Measurements from ENCODE around the gene AXDND1. TPM values are rescaled to one million over a fixed set of nuclear protein-coding genes. Genes with fewer than 3 reads are reported as not detected.

Gene AXDND1
- polyA plus RNA-seq, 1 of the 3 experiments (the other 2 are of a cell fraction) = 0.16 TPM

DNA sequence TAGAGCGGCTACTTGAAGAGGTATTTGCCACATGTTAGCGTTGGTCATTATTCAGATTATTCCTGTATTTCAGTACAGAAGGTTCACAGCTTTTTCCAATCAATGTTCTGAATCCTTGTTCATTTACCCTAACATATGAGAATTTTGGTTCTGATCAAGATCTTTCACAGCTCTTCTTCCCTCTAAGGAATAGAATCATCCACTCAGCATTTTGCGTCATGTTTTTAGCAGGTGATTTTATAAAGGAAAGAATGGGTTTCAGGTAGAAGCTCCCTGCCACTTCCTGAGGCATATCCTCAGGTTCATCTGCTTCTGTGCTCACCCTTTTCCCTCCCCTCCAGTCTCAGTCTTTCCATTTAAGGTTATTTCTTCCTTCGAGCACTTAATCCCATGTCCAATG is 143.6 kb downstream of the AXDND1 start:
- Histone ChIP-seq H2AFZ (ENCODE audit: low read depth) (peak overlapping the region; percentile 46; the same call in 1 of the 2 replicates), H3K4me3 (ENCODE audit: low read depth in 2 of 2, low read length in 1 of 2) (no peak overlapping the region), H4K20me1 (ENCODE audit: insufficient read depth) (no peaks in the 10 kb centered on the region), H3K4me1 (ENCODE audit: control insufficient read depth in 1 of 2, insufficient read depth in 2 of 2, low read depth in 1 of 2, low read length in 1 of 2) (no peaks in the 10 kb centered on the region), H3K27me3 (ENCODE audit: insufficient read depth) (no peaks in the 10 kb centered on the region), H3K9me3 (no peaks in the 10 kb centered on the region), H3K79me2 (ENCODE audit: insufficient read depth) (no peaks in the 10 kb centered on the region), H3K9ac (no peak overlapping the region), H3K9me2 (no peaks in the 10 kb centered on the region), H3K4me2 (no peak overlapping the region), H3K36me3 (replicated peaks in 1 of 2; ENCODE audit: control insufficient read depth in 1 of 2, insufficient read depth in 2 of 2, low read length in 1 of 2) (no peaks in the 10 kb centered on the region), H3F3A (replicated peaks; ENCODE audit: insufficient read depth) (no peaks in the 10 kb centered on the region), H3K27ac (ENCODE audit: low read depth in 2 of 2, low read length in 1 of 2) (no peak overlapping the region)
- no peak for DNase-seq
- CTCF ChIA-PET = no interaction called here
- no peak for TF ChIP-seq MEF2A (IDR thresholded peaks at IDR 0.05; ENCODE audit: borderline replicate concordance, low read depth)
- no peak for TF ChIP-seq GATA2 (CRISPR knock-in tag; IDR thresholded peaks at IDR 0.05)
- no peak for TF ChIP-seq RAD21 (IDR thresholded peaks at IDR 0.05; ENCODE audit: low read length)
- TF ChIP-seq CHD2 (IDR thresholded peaks at IDR 0.05; ENCODE audit: low read length, partially characterized antibody) = no peak
- POLR2A ChIA-PET = no interaction called here
- WGBS (ENCODE audit: low lambda C conversion rate) = 27% methylated on average over 4 of the region's 4 CpGs

- 2% methylated on average over 2 of the region's 2 CpGs for WGBS (ENCODE audit: low lambda C conversion rate)
Observed at GRCh38 chr1:179510038-179510437, 144.3 kb downstream of the AXDND1 start.

More at GRCh38 chr1:179510038-179510437, 144.3 kb downstream of the AXDND1 start:
- no peaks in the 10 kb centered on the region for H3K9me3 ChIP-seq
- no peaks in the 10 kb centered on the region for H3K4me1 ChIP-seq (ENCODE audit: control insufficient read depth in 1 of 2, insufficient read depth in 2 of 2, low read depth in 1 of 2, low read length in 1 of 2)
- H3K27ac ChIP-seq (ENCODE audit: low read depth in 2 of 2, low read length in 1 of 2) = no peak overlapping the region
- no peaks in the 10 kb centered on the region for H3K9me2 ChIP-seq
- H3K36me3 ChIP-seq (replicated peaks in 1 of 2; ENCODE audit: control insufficient read depth in 1 of 2, insufficient read depth in 2 of 2, low read length in 1 of 2) = no peaks in the 10 kb centered on the region
- no peak overlapping the region for H3K4me2 ChIP-seq
- H3K4me3 ChIP-seq (ENCODE audit: low read depth in 2 of 2, low read length in 1 of 2) = no peak overlapping the region
- H3K79me2 ChIP-seq (ENCODE audit: insufficient read depth) = no peaks in the 10 kb centered on the region
- H4K20me1 ChIP-seq (ENCODE audit: insufficient read depth) = no peaks in the 10 kb centered on the region
- no peaks in the 10 kb centered on the region for H3K27me3 ChIP-seq (ENCODE audit: insufficient read depth)
- no peak overlapping the region for H2AFZ ChIP-seq (ENCODE audit: low read depth)
- DNase-seq = no peak
- H3F3A ChIP-seq (replicated peaks; ENCODE audit: insufficient read depth) = no peaks in the 10 kb centered on the region
- CTCF ChIA-PET = no interaction called here
- no peak overlapping the region for H3K9ac ChIP-seq
- POLR2A ChIA-PET = no interaction called here
- TF ChIP-seq TAF1 (IDR thresholded peaks at IDR 0.05; ENCODE audit: borderline replicate concordance, low read depth, low read length) (no peak), REST (IDR thresholded peaks at IDR 0.05; ENCODE audit: low read depth, low read length) (no peak), RFX5 (IDR thresholded peaks at IDR 0.05; ENCODE audit: low read length) (no peak), YY1 (IDR thresholded peaks at IDR 0.05; ENCODE audit: low read depth) (no peak), FOXJ3 (CRISPR knock-in tag; IDR thresholded peaks at IDR 0.05) (no peak), RXRA (IDR thresholded peaks at IDR 0.05; ENCODE audit: borderline replicate concordance, low read depth) (no peak)
- TF ChIP-seq, protein P1, sequence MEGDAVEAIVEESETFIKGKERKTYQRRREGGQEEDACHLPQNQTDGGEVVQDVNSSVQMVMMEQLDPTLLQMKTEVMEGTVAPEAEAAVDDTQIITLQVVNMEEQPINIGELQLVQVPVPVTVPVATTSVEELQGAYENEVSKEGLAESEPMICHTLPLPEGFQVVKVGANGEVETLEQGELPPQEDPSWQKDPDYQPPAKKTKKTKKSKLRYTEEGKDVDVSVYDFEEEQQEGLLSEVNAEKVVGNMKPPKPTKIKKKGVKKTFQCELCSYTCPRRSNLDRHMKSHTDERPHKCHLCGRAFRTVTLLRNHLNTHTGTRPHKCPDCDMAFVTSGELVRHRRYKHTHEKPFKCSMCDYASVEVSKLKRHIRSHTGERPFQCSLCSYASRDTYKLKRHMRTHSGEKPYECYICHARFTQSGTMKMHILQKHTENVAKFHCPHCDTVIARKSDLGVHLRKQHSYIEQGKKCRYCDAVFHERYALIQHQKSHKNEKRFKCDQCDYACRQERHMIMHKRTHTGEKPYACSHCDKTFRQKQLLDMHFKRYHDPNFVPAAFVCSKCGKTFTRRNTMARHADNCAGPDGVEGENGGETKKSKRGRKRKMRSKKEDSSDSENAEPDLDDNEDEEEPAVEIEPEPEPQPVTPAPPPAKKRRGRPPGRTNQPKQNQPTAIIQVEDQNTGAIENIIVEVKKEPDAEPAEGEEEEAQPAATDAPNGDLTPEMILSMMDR (IDR thresholded peaks at IDR 0.05) = no peak

Measured in SK-N-SH (cell line).